Panc1 (cell line): Measurements from ENCODE around the gene ADGRG7. TPM values are rescaled to one million over a fixed set of nuclear protein-coding genes. Genes with fewer than 3 reads are reported as not detected.

Source experiments
- ATAC-seq: fragments of 200-7000 bp; cut with Tn5 transposase; 2 replicates; pipeline ENCODE4 v1.9.1; 2020; ENCODE audit warnings: mild to moderate bottlenecking, moderate library complexity
- BruUV-seq: library from RNA; stranded (reverse); fragments of 400-500 nt; replicated peaks from 2 replicates; lab custom pipeline; 2021; lab: Mats Ljungman, UMichigan
- CTCF ChIA-PET: fragments of 300-600 bp; sonication (Branson Sonifier 250); formaldehyde crosslinking; loops from one replicate; lab custom pipeline; 2022; ENCODE audit warnings: antibody characterized with exemption; lab: Charles Lee
- POLR2A ChIA-PET: fragments of 300-600 bp; sonication (Branson Sonifier 250); formaldehyde crosslinking; loops from one replicate; lab custom pipeline; 2022; ENCODE audit warnings: antibody characterized with exemption; lab: Charles Lee
- DNase-seq: peaks from one replicate; pipeline ENCODE4 v3.0.0-alpha.2; 2010; ENCODE audit warnings: low read depth, low spot score
- H3K27ac ChIP-seq: 2 replicates; pipeline ENCODE4 v1.5.1; 2011; ENCODE audit warnings: mild to moderate bottlenecking, low read length, inconsistent platforms
- H3K27me3 ChIP-seq: fragments of 200-500 bp; sonication (Bioruptor generic); 2 replicates; pipeline ENCODE4 v1.6.0; 2014; ENCODE audit warnings: low read length, inconsistent platforms; ENCODE audit not compliant: control insufficient read depth, insufficient read depth
- H3K36me3 ChIP-seq: fragments of 200-500 bp; sonication (Bioruptor generic); 2 replicates; pipeline ENCODE4 v1.5.1; 2014; ENCODE audit warnings: inconsistent platforms, mild to moderate bottlenecking, low read length, moderate library complexity; ENCODE audit not compliant: control insufficient read depth, insufficient read depth
- H3K4me1 ChIP-seq: 2 replicates; pipeline ENCODE4 v1.5.1; 2011; ENCODE audit warnings: inconsistent platforms, mild to moderate bottlenecking, low read length, moderate library complexity; ENCODE audit not compliant: control insufficient read depth, insufficient read depth
- H3K4me3 ChIP-seq, 2 experiments: 2 replicates each; pipeline ENCODE4 v1.5.1; 2011 to 2012; ENCODE audit warnings: low read depth in 2 of 2, low read length in 2 of 2, mild to moderate bottlenecking in 2 of 2, inconsistent platforms in 1 of 2, moderate library complexity in 1 of 2
- H3K9me3 ChIP-seq: fragments of 200-500 bp; sonication (Bioruptor generic); 2 replicates; pipeline ENCODE4 v1.5.1; 2014; ENCODE audit warnings: low read depth, mild to moderate bottlenecking, inconsistent platforms, low read length, moderate library complexity; ENCODE audit not compliant: control insufficient read depth, insufficient read depth
- POLR2AphosphoS5 ChIP-seq: IDR thresholded peaks from 2 replicates; pipeline ENCODE4 v1.6.1; 2012; ENCODE audit warnings: mild to moderate bottlenecking, low read depth, low read length, moderate library complexity
- SIN3A ChIP-seq: IDR thresholded peaks from 2 replicates; pipeline ENCODE4 v1.6.1; 2012; ENCODE audit warnings: low read depth, mild to moderate bottlenecking, low read length, moderate library complexity, borderline replicate concordance; ENCODE audit not compliant: insufficient read depth
- TCF7L2 ChIP-seq: IDR thresholded peaks from 2 replicates; pipeline ENCODE4 v1.6.1; 2011; ENCODE audit warnings: mild to moderate bottlenecking, low read depth, low read length, inconsistent platforms
- in situ Hi-C: cut with HindIII; loops from 2 replicates; pipeline ENCODE4 v1.10.0; 2016; ENCODE audit warnings: low sequenced_read_pairs, low pct_unique_long_range_greater_than_20kb
- intact Hi-C: fragments of 100-400 bp; cut with micrococcal nuclease; formaldehyde crosslinking; loops from one replicate; pipeline ENCODE4 v1.10.0; 2022; ENCODE audit not compliant: unreplicated experiment
- total RNA-seq: library from RNA; stranded (reverse); gene quantifications from one replicate; pipeline ENCODE4 v1.2.1, GENCODE V29; 2021; ENCODE audit not compliant: unreplicated experiment
- TF ChIP-seq, protein P1 (sequence below): fragments of 450-650 bp; IDR thresholded peaks from 2 replicates; pipeline ENCODE4 v1.5.1; 2017; ENCODE audit warnings: mild to moderate bottlenecking
- TF ChIP-seq, protein P2 (sequence below), 2 experiments: IDR thresholded peaks; 2 replicates each; pipeline ENCODE4 v1.6.1; 2011 to 2012; ENCODE audit warnings: low read depth in 2 of 2, control low read depth in 1 of 2, low read length in 1 of 2, mild to moderate bottlenecking in 1 of 2, moderate library complexity in 1 of 2; ENCODE audit not compliant: insufficient read depth in 1 of 2

The ADGRG7 gene
- total RNA-seq, 1 experiment from 2014 or later = not detected

DNA sequence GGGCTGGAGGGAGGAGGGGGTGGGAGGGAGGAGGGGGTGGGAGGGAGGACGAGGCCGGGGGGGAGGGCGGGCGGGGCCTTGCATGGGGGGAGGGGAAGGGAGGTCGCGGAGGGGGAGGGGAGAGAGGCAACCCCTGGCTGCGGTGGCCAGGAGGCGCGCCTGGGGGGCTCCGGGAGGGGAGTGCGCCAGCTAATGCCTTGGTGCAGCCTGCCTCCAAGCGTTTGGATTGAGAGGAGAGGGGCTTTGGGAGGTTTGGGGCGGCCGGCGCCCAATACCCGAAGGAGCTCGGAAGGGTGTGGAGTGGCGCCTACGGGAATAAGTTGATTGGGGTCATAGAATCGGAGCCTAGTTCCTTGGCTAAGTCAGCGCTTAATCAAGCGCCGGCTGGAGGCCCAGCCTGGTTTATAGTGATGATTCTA lies 100.5 kb downstream of the ADGRG7 start:
- no TSS peak for BruUV-seq
- intact Hi-C loops (no loop called here), in situ Hi-C loops (no loop called here)
- peaks cover 20% of the 10 kb centered on the region; the same call in 1 of the 2 replicates for H3K4me1 ChIP-seq
- H3K9me3 ChIP-seq = peaks cover 8% of the 10 kb centered on the region; the same call in 1 of the 2 replicates
- peak overlapping the region; percentile 91 to 96 for H3K4me3 ChIP-seq
- H3K36me3 ChIP-seq = peaks cover 16% of the 10 kb centered on the region
- POLR2A ChIA-PET = interaction anchor here (0.7 kb wide), 1 partner anchor 25 kb away, joined by 3 read pairs; no protein-coding TSS in a partner anchor
- H3K27ac ChIP-seq = peak overlapping the region; percentile 95
- DNase-seq = no peak
- no peaks in the 10 kb centered on the region; the same call in 1 of the 2 replicates for H3K27me3 ChIP-seq
- CTCF ChIA-PET = interaction anchor here (1.4 kb wide), 1 partner anchor 247 kb away, joined by 3 read pairs; no protein-coding TSS in a partner anchor
- TF ChIP-seq, protein P1, sequence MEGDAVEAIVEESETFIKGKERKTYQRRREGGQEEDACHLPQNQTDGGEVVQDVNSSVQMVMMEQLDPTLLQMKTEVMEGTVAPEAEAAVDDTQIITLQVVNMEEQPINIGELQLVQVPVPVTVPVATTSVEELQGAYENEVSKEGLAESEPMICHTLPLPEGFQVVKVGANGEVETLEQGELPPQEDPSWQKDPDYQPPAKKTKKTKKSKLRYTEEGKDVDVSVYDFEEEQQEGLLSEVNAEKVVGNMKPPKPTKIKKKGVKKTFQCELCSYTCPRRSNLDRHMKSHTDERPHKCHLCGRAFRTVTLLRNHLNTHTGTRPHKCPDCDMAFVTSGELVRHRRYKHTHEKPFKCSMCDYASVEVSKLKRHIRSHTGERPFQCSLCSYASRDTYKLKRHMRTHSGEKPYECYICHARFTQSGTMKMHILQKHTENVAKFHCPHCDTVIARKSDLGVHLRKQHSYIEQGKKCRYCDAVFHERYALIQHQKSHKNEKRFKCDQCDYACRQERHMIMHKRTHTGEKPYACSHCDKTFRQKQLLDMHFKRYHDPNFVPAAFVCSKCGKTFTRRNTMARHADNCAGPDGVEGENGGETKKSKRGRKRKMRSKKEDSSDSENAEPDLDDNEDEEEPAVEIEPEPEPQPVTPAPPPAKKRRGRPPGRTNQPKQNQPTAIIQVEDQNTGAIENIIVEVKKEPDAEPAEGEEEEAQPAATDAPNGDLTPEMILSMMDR = no peak
- TF ChIP-seq SIN3A (no peak), POLR2AphosphoS5 (no peak), TCF7L2 (no peak)
- TF ChIP-seq, protein P2, sequence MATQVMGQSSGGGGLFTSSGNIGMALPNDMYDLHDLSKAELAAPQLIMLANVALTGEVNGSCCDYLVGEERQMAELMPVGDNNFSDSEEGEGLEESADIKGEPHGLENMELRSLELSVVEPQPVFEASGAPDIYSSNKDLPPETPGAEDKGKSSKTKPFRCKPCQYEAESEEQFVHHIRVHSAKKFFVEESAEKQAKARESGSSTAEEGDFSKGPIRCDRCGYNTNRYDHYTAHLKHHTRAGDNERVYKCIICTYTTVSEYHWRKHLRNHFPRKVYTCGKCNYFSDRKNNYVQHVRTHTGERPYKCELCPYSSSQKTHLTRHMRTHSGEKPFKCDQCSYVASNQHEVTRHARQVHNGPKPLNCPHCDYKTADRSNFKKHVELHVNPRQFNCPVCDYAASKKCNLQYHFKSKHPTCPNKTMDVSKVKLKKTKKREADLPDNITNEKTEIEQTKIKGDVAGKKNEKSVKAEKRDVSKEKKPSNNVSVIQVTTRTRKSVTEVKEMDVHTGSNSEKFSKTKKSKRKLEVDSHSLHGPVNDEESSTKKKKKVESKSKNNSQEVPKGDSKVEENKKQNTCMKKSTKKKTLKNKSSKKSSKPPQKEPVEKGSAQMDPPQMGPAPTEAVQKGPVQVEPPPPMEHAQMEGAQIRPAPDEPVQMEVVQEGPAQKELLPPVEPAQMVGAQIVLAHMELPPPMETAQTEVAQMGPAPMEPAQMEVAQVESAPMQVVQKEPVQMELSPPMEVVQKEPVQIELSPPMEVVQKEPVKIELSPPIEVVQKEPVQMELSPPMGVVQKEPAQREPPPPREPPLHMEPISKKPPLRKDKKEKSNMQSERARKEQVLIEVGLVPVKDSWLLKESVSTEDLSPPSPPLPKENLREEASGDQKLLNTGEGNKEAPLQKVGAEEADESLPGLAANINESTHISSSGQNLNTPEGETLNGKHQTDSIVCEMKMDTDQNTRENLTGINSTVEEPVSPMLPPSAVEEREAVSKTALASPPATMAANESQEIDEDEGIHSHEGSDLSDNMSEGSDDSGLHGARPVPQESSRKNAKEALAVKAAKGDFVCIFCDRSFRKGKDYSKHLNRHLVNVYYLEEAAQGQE (IDR thresholded peaks at IDR 0.05; ENCODE audit: insufficient read depth in 1 of 2, low read depth in 2 of 2, low read length in 1 of 2) = no peak
- peak; percentile 24; the same call in 1 of the 2 replicates for ATAC-seq

DNA sequence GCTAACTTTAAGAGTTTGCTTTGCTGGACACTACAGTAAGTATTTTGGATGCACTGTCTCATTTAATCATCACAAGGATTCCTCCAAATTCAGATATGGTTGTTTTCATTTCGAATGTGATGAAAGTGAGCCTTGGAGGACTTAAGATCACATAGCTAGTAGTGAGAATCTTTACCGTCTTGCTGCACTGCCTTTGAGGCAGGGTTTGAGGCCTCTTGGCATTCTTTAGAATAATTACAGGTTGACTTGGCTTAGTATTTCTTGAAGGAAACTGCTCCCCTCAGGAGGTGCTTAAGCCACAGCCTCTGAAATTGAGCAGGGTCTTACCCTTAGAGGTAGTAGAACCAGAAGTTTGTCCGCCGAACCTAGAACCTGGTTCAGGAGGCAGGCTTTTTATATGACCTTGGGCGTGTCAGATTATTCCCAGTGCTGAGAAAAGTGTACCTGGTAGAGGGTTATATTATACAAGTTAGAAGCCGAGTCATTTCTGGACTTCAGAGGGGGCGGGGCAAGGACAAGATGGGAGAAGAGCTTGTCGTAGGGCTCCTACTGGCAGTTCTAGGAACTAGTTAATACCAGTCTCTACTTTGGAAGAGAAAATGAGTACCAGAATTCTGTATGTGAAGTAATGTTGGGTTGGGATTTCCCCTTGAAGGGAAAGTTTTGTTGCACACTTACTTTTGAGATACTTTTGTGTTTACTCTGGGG lies 101.0 kb downstream of the ADGRG7 start:
- CTCF ChIA-PET = interaction anchor here (0.5 to 1.4 kb wide), 3 partner anchors 50 to 248 kb away, joined by 3 to 8 read pairs (median 5); no protein-coding TSS in a partner anchor
- Histone ChIP-seq H3K27me3 (no peaks in the 10 kb centered on the region; the same call in 1 of the 2 replicates), H3K4me1 (peaks cover 20% of the 10 kb centered on the region; the same call in 1 of the 2 replicates), H3K27ac (peak overlapping the region; percentile 95), H3K9me3 (peaks cover 8% of the 10 kb centered on the region; the same call in 1 of the 2 replicates), H3K4me3 (peak overlapping the region; percentile 91 to 96), H3K36me3 (peaks cover 21% of the 10 kb centered on the region)
- ATAC-seq (peak; percentile 32; the same call in 1 of the 2 replicates), DNase-seq (no peak)
- no peak for TF ChIP-seq POLR2AphosphoS5
- TF ChIP-seq, protein P1 = peak; percentile 47
- intact Hi-C loops (no loop called here), in situ Hi-C loops (no loop called here)
- no TSS peak for BruUV-seq
- POLR2A ChIA-PET = interaction anchor here (0.6 to 0.7 kb wide), 2 partner anchors 24 to 244 kb away, joined by 3 to 6 read pairs; no protein-coding TSS in a partner anchor
